Measurements from ENCODE around the gene PLA2G12B. TPM values are rescaled to one million over a fixed set of nuclear protein-coding genes. Genes with fewer than 3 reads are reported as not detected.

Gene PLA2G12B
- polyA plus RNA-seq, 3 donors, result not detected

DNA sequence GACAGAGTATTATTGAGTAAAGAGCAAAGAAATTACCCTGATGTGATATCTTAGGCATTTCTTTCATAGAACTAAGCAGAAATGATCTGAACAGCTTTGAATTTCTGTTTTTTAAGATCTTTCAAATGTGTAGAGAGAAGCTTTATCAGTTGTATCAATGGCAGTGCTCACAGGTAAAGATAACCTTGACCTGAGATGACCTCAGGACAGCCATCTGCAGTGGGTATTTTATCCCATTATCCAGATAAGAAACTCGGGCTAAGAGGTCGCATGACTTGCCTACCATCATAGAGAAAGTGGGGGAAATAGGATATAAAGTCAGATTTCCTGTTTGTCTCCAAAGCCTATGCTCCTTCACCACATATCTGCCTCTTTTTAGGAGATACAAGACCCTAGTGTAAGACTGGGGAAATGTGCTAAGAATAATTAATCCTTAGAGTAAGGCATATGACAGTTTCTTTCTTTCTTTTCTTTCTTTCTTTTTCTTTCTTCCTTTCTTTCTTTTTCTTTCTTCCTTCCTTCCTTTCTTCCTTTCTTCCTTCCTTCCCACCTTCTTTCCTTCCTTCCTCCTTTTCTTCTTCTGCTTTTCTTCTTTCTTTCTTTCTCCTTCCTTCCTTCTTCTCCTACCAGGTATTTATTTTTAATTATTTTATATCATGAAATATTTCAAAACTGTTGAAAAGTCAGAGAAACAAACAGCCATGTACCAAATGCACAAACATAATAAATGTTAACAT, 10.9 kb downstream of the PLA2G12B start:
- Mint-ChIP-seq H3K27ac (no peak overlapping the region), H3K4me3 (no peak overlapping the region), H3K36me3 (no peaks in the 10 kb centered on the region), H3K27me3 (ENCODE audit: low read depth in 3 of 3) (peaks cover 2 to 8% (median 7%) of the 10 kb centered on the region in 3 donors), H3K4me1 (peaks cover 2% of the 10 kb centered on the region), H3K9me3 (peaks cover 0 to 6% (median 2%) of the 10 kb centered on the region in 7 donors)
- DNase-seq, result no peak
- H3K4me3 ChIP-seq (replicated peaks in 1 of 3; ENCODE audit: low read depth in 2 of 3, low read length in 3 of 3), result no peak overlapping the region
- no peak overlapping the region for H3K4me2 ChIP-seq (replicated peaks; ENCODE audit: extremely low read depth, low read length, poor library complexity, severe bottlenecking)
- no peaks in the 10 kb centered on the region for H3K36me3 ChIP-seq (replicated peaks in 1 of 2; ENCODE audit: control insufficient read depth in 1 of 2, insufficient read depth in 2 of 2, low read length in 2 of 2)
- intact Hi-C loops (cut with micrococcal nuclease), result no loop called here
- no CpG with 5 or more reads among the region's 2 CpGs for WGBS (ENCODE audit: insufficient coverage)
- no peaks in the 10 kb centered on the region for H3K79me2 ChIP-seq (ENCODE audit: insufficient read depth, low read length)
- no peaks in the 10 kb centered on the region for H4K20me1 ChIP-seq (ENCODE audit: insufficient read depth, low read length)
- H3K4me1 ChIP-seq (ENCODE audit: control insufficient read depth in 1 of 2, insufficient read depth in 2 of 2, low read length in 2 of 2), result no peaks in the 10 kb centered on the region
- TF ChIP-seq, protein P1, sequence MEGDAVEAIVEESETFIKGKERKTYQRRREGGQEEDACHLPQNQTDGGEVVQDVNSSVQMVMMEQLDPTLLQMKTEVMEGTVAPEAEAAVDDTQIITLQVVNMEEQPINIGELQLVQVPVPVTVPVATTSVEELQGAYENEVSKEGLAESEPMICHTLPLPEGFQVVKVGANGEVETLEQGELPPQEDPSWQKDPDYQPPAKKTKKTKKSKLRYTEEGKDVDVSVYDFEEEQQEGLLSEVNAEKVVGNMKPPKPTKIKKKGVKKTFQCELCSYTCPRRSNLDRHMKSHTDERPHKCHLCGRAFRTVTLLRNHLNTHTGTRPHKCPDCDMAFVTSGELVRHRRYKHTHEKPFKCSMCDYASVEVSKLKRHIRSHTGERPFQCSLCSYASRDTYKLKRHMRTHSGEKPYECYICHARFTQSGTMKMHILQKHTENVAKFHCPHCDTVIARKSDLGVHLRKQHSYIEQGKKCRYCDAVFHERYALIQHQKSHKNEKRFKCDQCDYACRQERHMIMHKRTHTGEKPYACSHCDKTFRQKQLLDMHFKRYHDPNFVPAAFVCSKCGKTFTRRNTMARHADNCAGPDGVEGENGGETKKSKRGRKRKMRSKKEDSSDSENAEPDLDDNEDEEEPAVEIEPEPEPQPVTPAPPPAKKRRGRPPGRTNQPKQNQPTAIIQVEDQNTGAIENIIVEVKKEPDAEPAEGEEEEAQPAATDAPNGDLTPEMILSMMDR (IDR thresholded peaks at IDR 0.05), result no peak
- H3K27ac ChIP-seq (ENCODE audit: low read depth in 1 of 2, low read length in 2 of 2), result no peak overlapping the region
- no peak overlapping the region for H2AFZ ChIP-seq (ENCODE audit: insufficient read depth, low read depth, low read length, poor library complexity, severe bottlenecking)
- no peak overlapping the region for H3K9ac ChIP-seq (ENCODE audit: insufficient read depth, low read length, poor library complexity, severe bottlenecking)
- H3K27me3 ChIP-seq (ENCODE audit: control insufficient read depth in 2 of 2, insufficient read depth in 2 of 2, low read length in 2 of 2), result peaks cover 0 to 3% of the 10 kb centered on the region in 2 donors
- no peaks in the 10 kb centered on the region for H3K9me3 ChIP-seq (replicated peaks in 1 of 2; ENCODE audit: control insufficient read depth in 1 of 2, insufficient read depth in 1 of 2, low read length in 2 of 2)

DNA sequence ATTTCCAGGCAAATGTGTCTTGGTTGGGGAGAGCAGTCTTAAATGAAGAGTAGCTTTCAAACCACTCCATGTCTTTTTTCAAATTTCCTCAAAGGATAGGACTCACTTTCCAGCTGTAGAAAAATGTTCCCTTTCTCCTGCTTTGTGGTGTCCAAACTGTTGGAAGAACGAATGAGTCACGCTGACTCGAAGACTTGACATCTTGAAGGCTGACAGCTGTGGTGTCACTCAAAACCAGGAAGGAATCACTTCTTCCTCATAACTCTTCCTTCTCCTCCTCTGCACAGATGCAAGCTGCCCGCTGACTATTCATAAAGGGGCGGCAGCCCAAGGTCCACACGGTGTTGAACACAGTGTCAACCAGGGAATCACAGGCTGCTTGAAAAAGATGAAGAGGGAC, 19.2 kb downstream of the PLA2G12B start:
- H3K27me3 Mint-ChIP-seq (ENCODE audit: low read depth in 3 of 3), result peaks cover 0 to 6% (median 4%) of the 10 kb centered on the region in 3 donors
- intact Hi-C loops (cut with micrococcal nuclease), result no loop called here
- peaks cover 4% of the 10 kb centered on the region for H3K4me1 Mint-ChIP-seq
- H3K9me3 ChIP-seq (replicated peaks in 1 of 2; ENCODE audit: control insufficient read depth in 1 of 2, insufficient read depth in 1 of 2, low read length in 2 of 2), result no peaks in the 10 kb centered on the region
- no peak overlapping the region for H3K4me3 ChIP-seq (replicated peaks in 1 of 3; ENCODE audit: low read depth in 2 of 3, low read length in 3 of 3)
- H3K9ac ChIP-seq (ENCODE audit: insufficient read depth, low read length, poor library complexity, severe bottlenecking), result no peak overlapping the region
- H3K36me3 ChIP-seq (replicated peaks in 1 of 2; ENCODE audit: control insufficient read depth in 1 of 2, insufficient read depth in 2 of 2, low read length in 2 of 2), result no peaks in the 10 kb centered on the region
- H3K27me3 ChIP-seq (ENCODE audit: control insufficient read depth in 2 of 2, insufficient read depth in 2 of 2, low read length in 2 of 2), result no peaks in the 10 kb centered on the region
- no peak overlapping the region for H3K4me3 Mint-ChIP-seq
- H3K36me3 Mint-ChIP-seq, result no peaks in the 10 kb centered on the region
- peaks cover 0 to 3% (median 0%) of the 10 kb centered on the region in 7 donors for H3K9me3 Mint-ChIP-seq
- peak in 1 of 3 donors; percentile 5 for DNase-seq
- TF ChIP-seq, protein P1 (IDR thresholded peaks at IDR 0.05), result no peak
- H4K20me1 ChIP-seq (ENCODE audit: insufficient read depth, low read length), result no peaks in the 10 kb centered on the region
- no peak overlapping the region for H2AFZ ChIP-seq (ENCODE audit: insufficient read depth, low read depth, low read length, poor library complexity, severe bottlenecking)
- no peak overlapping the region for H3K4me2 ChIP-seq (replicated peaks; ENCODE audit: extremely low read depth, low read length, poor library complexity, severe bottlenecking)
- no peaks in the 10 kb centered on the region for H3K4me1 ChIP-seq (ENCODE audit: control insufficient read depth in 1 of 2, insufficient read depth in 2 of 2, low read length in 2 of 2)
- H3K79me2 ChIP-seq (ENCODE audit: insufficient read depth, low read length), result no peaks in the 10 kb centered on the region
- 58% methylated on average over 3 of the region's 6 CpGs for WGBS (ENCODE audit: insufficient coverage)
- no peak overlapping the region for H3K27ac Mint-ChIP-seq
- H3K27ac ChIP-seq (ENCODE audit: low read depth in 1 of 2, low read length in 2 of 2), result no peak overlapping the region

Data from CD14-positive monocyte (primary cell).